SKM-1 treated with dmso at 0.1 percent for 144 hours (cell line): ENCODE results near the gene ADAMTS2.

Experiments
- DNase-seq: peaks from one replicate; lab custom pipeline; 2025; ENCODE audit not compliant: unreplicated experiment; lab: John Stamatoyannopoulos, UW

Gene ADAMTS2

DNA sequence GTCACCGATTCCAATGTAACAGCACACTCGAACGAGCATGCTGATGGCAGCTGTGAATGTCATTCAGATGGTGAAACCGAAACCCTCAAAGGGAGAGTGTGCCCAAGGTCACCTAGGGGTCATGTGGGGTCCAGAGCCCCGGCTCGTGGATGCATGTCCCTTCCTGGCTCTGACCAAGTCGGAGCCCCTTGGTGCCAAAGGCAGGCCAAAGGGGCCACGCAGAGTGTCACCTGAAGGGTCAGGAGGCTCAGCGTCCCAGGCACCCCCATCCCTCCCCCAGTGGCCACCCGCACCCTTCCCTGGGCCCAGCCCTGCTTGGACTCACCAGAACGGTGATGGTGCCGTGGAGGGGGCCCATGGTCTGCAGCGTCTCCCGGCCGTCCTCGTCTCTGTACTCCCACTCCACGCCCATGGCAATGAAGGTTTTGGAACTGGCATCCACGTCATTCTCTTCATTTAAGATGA, 215.6 kb downstream of the ADAMTS2 start:
- no peak for DNase-seq

DNA sequence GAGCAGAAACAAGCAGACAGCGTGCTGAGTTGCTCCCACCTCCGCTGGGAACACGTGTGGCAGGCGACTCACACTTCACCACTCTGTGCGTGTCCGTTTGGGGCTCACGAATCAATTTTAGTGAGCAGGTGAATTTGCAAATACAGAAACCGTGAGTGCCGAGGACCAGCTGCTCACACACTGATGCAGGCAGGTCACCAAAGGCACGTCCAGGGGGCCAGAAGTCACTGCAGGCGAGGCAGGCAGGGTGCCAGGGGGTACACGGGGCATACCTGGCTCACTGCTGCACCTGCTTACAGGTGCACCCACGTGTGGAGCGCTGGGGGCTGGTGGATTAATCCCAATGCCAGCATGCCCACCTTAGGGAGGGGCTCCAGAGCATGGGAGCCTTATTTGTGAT, 216.3 kb downstream of the ADAMTS2 start:
- no peak for DNase-seq

DNA sequence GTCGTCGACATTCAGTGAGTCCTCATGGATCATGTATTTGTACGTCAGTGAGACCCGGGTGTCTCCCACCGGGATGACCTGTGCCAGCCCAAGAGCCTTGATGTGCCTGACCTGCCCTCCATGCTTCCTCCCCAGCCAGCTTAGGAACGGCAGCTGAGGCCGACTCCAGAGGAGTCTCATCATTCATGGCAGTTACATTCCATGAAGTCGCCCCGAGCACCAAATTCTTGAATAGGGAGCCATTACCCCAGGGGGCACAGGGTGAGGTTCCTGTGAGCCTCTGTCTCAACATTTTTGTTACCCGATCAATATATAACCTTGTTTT, 217.3 kb downstream of the ADAMTS2 start:
- DNase-seq: no peak

DNA sequence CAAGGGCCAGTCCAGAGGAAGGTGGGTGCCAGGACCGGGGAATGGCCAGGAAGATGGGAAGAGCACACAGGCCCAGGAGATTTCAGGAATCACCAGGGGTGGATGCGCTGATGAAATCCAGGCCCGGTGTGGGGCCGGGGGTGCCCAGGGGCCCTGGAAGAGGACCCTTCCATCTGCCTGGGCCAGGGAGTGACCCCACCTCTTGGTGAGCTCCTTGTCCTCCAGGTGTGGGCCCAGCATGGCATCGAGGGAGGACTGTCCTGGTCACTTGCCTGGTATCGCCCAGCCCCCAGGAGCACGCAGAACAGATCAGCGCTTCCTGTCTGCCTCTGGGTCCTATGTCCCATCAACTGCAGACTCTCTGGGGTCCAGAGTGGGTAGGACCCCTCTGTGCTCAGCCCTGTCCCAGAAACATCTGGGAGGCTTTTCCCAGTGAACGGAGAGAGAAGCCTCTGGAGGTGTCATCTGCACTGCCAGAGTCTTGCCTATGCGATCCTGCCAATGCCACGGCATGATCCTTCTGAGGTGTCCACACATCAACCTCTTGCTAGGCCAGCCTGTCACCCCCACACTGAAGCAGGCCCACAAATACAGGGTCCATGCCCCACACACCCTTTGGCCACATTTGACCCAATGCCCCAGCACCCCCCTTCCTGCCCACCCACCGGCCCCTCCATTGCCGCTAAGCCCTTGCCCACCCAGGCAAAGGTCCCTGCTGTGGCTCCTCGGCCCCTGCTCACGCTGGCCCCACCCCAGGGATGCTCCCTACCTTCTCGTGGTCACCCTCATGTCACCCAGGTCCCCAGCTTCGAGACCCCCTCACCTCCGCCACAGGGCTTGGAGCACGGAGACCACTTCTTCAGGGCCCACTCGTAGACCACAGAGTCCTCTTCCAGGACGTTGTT, 217.9 kb downstream of the ADAMTS2 start:
- DNase-seq: no peak

DNA sequence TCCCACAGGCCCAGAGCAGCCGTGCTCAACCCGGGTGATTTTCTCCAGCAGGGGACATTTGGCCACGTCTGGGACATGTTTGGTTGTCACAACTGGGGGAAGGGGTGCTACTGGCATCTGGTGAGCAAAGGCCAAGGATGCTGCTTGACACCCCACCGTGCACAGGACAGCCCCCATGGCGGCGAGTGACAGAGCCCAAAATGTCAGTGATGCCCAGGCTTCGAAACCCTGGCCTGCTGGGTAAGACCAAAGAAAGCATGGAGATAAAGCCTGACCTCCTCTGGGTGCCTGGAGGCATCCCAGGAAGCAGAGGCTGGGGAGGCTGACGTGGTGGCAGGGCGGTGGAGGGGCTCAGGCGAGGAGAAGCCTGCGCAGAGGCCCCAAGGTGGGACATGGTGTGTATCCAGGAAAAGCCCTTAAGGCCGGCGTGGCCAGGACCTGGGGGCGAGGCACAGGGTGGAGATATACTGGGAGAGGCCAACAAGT, 218.7 kb downstream of the ADAMTS2 start:
- no peak for DNase-seq

DNA sequence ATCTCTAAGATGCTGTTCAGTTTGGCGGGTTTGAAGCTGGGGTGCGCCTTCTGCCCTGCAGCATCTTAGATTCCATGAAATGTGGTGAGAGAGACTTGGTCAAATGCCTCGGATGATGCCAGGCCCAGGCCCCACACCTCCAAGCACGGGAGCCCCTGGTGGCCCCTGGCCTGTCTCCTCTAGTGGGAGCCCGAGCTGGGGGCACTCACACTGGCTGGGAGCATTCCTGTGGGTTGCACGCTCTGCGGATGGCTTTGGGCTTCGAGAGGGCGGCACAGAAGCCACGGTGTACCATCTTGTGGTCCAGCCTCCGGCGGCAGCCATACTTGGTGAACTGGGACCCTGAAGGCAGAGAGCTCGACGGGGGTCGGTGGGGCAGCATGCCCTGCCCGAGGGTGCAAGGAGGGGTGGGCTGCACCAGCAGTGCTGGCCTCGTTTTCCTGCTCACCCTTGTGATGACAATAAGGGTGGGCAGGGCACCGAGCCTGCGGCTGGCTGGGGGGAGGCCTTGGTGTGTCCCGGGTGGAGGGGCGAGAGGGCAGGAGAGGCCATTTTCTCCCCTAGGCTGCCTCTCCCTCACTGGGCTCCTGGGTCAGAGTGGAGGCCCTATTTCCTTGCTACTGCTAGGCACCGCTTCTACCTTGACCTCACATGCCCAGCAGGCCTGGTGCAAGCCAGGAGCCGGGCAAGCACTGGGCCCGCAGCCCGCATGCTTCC, 219.3 kb downstream of the ADAMTS2 start:
- no peak for DNase-seq

DNA sequence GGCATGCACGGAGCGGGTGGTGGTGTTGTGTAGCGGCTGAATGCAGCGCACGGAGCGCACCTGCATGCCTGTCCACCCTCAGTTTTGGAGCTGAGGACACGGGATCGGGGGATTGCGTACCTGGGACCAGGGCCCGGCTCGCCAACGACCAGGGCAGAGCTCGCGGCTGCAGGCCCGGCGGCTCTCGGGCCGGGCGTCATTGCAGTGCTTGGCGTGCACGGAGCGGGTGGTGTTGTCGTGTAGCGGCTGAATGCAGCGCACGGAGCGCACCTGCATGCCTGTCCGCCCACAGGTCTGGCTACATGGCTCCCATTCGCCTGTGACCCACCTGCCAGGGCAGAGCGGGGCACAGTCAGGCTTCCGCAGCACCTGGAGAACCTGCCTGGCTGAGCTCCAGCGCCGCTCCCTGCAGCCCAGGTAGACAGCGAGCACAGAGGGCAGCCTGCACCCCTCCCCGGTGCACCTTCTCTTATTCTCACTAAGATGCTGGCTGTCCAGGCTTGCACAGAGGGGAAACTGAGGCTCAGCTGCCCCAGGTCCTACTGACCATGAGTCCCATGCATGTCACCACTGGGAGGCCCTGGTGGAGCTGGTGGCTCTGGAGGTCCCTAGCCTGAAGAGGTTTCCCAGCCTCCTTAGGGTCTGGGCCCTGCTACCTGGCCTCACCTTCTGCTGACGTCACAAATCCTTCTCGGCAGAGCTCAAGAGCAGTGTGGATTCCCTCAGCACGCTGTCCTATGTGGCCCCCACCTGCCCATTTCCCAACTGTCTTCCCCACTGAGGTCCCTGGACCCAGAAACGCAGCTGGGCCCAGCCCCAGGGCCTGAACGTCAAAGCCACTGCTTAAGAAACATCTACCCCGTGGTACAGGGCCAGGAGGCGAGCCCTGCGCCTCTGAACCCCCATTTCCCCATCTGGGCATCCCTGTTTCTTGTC, 220.1 kb downstream of the ADAMTS2 start:
- no peak for DNase-seq

DNA sequence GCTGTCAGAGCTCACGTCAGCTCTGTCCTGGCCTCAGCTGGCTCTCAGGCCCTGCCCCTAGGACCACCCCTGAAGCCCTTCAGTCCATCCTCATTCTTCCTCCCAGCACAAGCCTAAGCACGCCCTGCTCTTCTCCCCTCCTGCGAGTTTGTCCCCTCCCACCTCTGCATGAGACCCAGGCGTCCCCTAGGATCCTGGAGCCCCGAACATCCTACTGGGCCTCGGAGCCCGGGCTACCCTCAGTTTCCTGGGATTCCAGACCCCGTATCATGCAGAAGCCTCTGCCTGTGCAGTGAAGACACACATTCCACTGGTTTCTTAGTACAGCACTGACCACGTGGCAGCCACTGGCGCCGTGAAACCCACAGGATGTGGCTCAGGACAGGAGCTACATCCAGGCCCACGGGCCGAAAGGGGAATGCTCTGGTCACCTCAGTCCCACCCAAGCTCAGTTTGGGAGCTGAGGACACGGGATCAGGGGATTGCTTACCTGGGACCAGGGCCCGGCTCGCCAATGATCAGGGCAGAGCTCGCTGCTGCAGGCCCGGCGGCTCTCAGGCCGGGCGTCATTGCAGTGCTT, 220.9 kb downstream of the ADAMTS2 start:
- no peak for DNase-seq

DNA sequence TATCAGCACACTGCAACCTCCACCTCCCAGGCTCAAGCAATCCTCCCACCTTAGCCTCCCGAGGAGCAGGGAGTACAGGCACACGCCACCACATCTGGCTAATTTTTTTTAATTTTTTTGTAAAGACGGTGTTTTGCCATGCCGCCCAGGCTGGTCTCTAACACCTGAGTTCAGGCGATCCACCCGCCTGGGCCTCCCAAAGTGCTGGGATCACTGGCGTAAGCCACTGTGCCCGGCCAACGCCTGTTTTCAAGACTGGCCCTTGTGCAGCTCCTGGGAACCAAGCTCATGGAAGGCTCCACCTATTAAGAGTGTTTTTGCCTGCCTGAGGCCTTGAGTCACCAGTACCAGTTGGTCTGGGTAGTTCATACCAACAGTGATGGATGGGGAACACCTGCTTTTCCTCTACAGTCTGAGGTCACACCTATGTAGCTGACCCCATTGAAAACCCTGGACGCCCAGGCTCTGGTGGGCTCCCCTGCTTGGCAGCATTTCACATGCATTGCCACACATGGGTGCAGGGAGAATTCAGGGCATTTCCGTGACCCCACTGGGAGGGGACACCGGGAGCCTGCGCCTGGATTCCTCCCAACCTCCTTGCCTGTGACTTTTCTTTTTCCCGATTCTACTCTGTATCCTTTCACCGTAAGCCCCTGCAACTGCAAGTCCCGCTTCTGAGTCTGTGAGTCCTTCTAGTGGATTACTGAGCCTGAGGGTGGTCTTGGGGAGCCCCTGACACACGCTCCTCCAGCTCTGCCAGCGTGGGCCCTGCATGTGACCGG, 221.6 kb downstream of the ADAMTS2 start:
- DNase-seq: no peak

DNA sequence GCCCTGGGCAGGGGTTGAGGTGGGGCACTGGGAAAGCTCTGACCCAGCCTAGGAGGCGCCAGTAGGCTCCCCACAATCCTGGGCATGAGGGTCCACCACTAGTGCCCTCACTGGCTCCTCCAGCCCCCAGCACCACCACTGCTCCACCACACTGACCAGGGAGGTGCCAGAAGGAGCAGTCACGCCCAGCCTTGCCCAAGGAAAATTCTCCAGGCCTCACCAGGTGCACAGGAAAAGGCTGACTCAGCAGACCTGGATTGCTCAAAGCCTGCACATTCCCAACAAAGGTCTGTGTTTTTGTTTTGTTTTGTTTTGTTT, 222.2 kb downstream of the ADAMTS2 start:
- DNase-seq: no peak

DNA sequence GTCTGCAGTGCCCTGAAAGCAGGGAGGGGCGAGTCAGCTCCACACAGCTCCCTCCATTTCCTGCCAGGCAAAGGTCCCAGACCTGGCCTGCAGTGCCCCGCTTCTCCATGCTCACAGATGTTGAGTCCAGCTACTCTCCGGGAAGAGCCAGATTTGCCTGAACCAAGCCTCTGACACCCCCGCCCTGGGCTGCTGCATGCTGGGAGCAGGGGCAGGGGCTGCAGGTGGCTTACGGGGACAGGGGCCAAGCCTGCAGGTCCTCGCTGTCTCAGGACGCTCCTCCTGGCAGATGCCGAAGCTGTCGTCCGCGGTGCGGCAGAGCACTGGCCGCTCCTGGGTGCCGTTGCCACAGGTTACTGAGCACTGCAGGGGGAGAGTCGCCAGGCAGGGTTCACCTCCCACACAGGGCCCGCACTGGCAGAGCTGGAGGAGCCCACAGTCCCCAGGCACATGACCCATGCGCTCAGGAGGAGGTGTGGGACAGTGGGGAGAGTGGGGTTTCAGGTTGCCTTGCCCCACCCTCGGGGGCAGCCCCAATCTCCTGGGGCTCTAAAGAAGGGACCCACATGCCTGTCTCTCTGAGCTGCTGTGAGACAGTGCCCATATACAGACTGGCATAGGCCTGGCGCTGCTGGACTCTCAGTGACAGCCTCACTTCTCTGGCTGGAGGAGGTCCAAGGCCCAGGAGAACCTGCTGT, 222.7 kb downstream of the ADAMTS2 start:
- DNase-seq: no peak

DNA sequence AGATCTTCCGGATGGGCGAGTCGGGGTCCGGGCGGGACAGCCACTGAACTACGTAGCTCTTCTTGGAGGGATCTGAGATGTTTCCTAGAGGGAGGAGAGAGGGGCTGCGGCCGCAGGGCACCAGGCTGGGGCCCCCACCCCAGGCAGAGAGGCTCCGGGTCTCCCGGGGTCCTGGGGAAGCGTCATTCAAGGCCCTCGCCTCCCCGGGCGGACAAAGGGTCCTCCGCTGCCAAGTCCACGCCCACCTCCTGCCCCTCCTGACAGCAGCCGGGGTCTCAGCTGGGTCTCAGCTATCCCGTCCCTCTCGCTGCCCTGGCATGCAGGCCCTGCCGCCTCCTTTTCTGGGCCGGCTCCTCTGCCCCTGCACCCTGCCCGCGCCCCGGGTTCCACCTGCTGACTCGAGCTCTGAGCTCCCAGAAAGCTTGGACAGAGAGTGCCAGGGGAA, 223.6 kb downstream of the ADAMTS2 start:
- no peak for DNase-seq

DNA sequence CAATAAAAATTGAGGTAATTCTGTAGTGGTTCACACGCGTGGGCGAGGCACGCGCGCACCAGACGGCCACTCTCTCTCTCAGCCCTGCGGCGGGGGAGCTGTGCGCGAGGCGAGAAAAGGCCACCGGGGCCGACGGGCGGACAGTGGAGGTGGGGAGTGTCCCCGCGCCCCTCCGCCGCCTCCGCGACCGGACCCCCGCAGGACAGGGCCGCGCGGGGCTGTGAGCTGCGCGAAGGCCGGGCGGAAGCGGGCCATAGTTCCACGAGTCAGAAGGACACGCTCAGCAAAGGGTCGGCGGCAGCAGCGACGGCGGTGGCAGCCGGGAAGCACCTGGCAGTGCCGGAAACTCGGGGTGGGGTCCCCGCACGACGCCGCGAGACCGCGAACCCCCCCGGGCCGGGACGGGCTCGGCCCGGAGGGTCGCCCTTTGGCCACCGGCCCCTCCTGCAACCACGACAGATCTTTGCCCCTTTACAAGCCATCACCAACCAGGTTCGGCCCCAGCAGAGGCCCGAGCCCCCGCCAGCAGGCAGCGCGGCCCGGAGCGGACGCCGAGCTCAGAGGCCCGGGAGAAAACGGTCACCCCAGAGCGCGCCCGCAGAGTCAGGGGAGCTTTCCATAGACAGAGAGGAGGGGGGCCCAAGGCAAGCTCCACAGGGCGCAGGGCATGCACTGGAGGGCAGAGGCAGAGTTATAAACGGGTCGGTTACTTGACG, 224.2 kb downstream of the ADAMTS2 start:
- DNase-seq: no peak

DNA sequence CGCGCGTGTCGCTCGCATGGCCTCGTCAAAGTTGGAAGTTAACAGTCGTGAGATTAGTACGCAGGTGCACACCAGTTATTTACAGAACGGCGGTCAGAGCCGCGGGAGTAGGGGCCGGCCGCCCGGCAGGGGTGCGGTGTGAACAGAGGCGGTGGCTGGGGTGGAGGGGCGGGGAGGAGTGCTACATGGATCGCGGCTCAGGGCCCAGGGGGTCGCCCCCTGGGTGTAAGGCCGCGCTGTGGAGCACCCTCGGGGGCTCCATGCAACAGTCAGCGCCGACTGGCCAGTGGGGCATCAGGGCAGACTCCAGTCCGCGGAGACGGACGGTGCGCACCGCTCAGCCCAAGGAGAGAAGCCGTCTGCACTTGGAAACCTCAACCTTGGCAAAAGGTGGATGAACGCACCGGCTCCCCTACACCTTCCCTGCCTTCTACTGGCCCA, 224.8 kb downstream of the ADAMTS2 start:
- DNase-seq: no peak

DNA sequence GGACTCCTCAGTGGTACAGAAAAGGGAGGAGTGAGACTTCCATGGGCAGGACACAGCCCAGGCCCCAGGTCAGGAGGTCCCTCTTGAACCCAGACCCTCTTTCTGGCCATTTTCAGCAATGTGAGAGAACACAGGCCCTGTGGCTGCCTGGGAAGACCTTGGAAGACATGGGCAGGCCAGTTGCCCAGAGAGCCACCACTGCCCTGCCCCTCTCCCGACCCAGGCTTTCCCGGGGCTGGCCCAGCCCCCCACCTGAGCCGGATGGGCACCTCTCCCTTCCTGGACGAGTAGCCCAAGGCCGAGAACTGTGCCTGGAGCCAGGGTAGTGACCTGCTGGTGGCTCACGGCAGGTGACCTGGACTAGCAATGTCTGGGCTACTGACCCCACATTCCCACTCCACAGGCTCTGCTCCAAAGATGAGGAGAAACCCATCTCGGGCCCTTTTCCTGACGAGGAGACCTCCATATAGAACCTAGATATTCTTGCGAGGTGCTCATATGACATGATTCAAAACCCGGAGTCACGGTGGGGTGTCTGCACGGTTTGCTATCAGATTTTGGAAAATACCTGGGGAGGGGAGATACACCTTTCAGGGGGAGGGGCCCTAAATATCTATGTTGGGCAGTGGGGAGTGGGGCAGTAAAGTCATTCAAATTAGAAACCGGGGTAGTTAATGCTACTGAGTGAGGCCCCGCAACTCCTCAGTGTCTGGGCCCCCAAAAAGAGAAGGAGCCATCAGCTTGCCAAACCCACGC, 225.7 kb downstream of the ADAMTS2 start:
- DNase-seq: no peak

DNA sequence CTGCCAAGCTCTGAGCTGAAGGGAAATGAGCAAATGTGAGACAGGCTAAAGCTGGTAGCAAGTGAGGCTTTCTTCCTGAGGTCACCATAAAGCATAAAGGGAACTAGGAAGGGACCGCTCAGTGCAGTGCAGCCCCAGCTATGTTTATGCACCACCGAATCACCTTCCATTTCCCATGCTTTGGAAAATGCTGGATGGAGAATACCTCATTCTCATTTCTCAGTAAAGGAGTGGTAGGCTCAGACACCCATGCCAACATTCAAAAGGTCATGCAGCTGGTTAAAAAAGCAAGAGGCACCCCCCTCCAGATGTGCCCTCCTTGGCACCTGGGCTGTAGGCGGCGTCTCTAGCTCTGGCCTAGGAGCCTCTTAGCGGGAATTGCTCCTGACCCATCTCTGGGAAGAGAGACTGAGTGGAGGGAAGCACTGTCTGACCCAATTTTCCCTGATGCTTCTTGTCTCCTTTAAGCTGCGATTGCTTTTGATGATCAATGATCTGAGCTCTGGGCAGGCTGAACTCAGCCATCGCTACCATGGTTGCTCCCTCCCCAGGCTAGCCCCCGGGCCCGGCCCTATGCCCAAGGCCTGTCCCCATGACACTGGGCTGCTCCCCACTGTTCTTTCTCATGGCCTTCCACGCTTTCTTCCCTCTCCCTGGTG, 226.4 kb downstream of the ADAMTS2 start:
- no peak for DNase-seq

DNA sequence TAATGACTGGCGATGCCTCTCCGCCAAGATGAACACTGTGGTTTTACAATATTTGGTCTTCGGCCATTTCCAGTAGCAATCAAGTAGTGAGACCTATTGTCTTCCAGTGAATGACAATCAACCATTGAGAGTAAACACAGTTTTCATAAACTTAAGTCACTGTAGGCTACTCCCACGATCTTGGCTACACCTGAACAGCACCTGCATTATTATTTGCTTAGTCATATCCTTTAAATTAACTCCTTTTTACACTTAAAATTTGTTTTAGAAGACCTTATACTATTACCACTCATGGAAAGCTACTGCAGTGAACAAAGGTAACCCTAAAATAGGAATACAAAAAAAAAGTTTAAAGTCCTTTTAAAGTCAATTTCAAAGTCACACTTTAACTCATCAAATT, 226.9 kb downstream of the ADAMTS2 start:
- no peak for DNase-seq
